Ovary (tissue), 9 donors: Measurements from ENCODE around the gene C13orf46. TPM values are rescaled to one million over a fixed set of nuclear protein-coding genes. Genes with fewer than 3 reads are reported as not detected.

Experiments
- DNase-seq, 5 donors: peaks; one replicate each; pipeline ENCODE4 v3.0.0-alpha.2; 2019 to 2020
- H3K27ac ChIP-seq, 2 donors: fragments of 200-600 bp; one replicate each; pipeline versions ENCODE4 v1.5.1 to v1.8.0; 2019 to 2022
- H3K27me3 ChIP-seq: fragments of 200-600 bp; one replicate; pipeline ENCODE4 v1.8.0; 2022
- H3K36me3 ChIP-seq: fragments of 200-600 bp; sonication (generic); one replicate; pipeline ENCODE4 v1.5.1; 2019
- H3K4me1 ChIP-seq: one replicate; pipeline ENCODE4 v1.8.1; 2013; ENCODE audit warnings: mild to moderate bottlenecking, moderate library complexity; ENCODE audit not compliant: insufficient read depth
- H3K4me3 ChIP-seq: fragments of 200-600 bp; sonication (generic); one replicate; pipeline ENCODE4 v1.5.1; 2017
- H3K9me3 ChIP-seq, 2 donors: fragments of 200-600 bp in 1 of 2; sonication (generic) in 1 of 2; one replicate each; pipeline versions ENCODE4 v1.5.1 to v1.8.1; 2013 to 2019; ENCODE audit warnings: mild to moderate bottlenecking in 1 of 2, moderate library complexity in 1 of 2
- EP300 ChIP-seq: sonication (generic); formaldehyde crosslinking; IDR thresholded peaks from one replicate; pipeline ENCODE4 v1.6.1; 2017; ENCODE audit warnings: antibody characterized with exemption
- POLR2A ChIP-seq: fragments of 450-650 bp; IDR thresholded peaks from one replicate; pipeline ENCODE4 v1.6.1; 2017; ENCODE audit warnings: antibody characterized with exemption, mild to moderate bottlenecking, moderate library complexity
- WGBS, 3 donors: extraction: QIAGEN DNeasy Blood & Tissue Kit in 1 of 3; methylation state at CpG; one replicate each; pipeline versions ENCODE4 v1.1.5 to v1.1.7; 2013 to 2017; 5-methylcytosine and 5-hydroxymethylcytosine counted together
- intact Hi-C, 4 donors: fragments of 100-400 bp; cut with DNase I; formaldehyde crosslinking; loops; one replicate each; pipeline versions ENCODE4 v1.11.0 to v1.15.1; 2022 to 2023
- polyA plus RNA-seq, 2 donors: library from polyadenylated mRNA; stranded (reverse); fragments of 200-250 nt in 1 of 2; fragments of 350-450 nt in 1 of 2; fragmentation: Illumina TruSeq in 1 of 2; extraction: RNeasy Lipid Tissue Mini Kit (QIAGEN cat#74804) in 1 of 2; gene quantifications; one replicate each; pipeline ENCODE4 v1.2.3, GENCODE V29; 2013 to 2014
- total RNA-seq, 7 donors: library from RNA; depleted of rRNA in 2 of 7; stranded (reverse); fragments of >200 nt in 2 of 7; fragmentation: NEBNext Ultra II Directional in 3 of 7; extraction: Animal tissue kit (Norgen Biotek cat#: 25700) in 3 of 7; gene quantifications; one replicate each; pipeline versions ENCODE4 v1.1.0 to v1.2.4, GENCODE V29; 2016 to 2023
- TF ChIP-seq, protein P1 (sequence below), 3 donors: fragments of 450-650 bp in 2 of 3; fragments of 200-600 bp in 1 of 3; IDR thresholded peaks; one replicate each; pipeline versions ENCODE4 v1.5.1 to v1.8.0; 2016 to 2022; ENCODE audit warnings: antibody characterized with exemption in 3 of 3, mild to moderate bottlenecking in 1 of 3
- donor health status: DM: no; HTN: no; CAD: no; lungs with moderate emphysema.
- donor health status: DM: no; HTN: no; CAD: no.
- donor health status: Bipolar disorder and iron deficiency.
- donor health status: DM: yes; HTN: yes; CAD: no.
- donor health status: DM: no; HTN: no; CAD: no.
- donor health status: DM: yes; HTN: yes; CAD: no.

Gene C13orf46
- total and polyA plus RNA-seq, 9 donors = 0.05 to 2.0 (median 0.50) TPM; not detected in 2

- no peak overlapping the region for H3K27ac ChIP-seq
- no peaks in the 10 kb centered on the region for H3K36me3 ChIP-seq
- intact Hi-C loops = loop anchor here in 1 of 4 donors (5.0 kb wide), 1 partner anchor 51 kb away; no protein-coding TSS in a partner anchor
- H3K27me3 ChIP-seq = no peaks in the 10 kb centered on the region
- H3K4me1 ChIP-seq = no peaks in the 10 kb centered on the region
- WGBS, 3 donors = 94 to 98% (median 96%) methylated on average over 23 of the region's 23 CpGs
- DNase-seq = no peak
- TF ChIP-seq, protein P1, sequence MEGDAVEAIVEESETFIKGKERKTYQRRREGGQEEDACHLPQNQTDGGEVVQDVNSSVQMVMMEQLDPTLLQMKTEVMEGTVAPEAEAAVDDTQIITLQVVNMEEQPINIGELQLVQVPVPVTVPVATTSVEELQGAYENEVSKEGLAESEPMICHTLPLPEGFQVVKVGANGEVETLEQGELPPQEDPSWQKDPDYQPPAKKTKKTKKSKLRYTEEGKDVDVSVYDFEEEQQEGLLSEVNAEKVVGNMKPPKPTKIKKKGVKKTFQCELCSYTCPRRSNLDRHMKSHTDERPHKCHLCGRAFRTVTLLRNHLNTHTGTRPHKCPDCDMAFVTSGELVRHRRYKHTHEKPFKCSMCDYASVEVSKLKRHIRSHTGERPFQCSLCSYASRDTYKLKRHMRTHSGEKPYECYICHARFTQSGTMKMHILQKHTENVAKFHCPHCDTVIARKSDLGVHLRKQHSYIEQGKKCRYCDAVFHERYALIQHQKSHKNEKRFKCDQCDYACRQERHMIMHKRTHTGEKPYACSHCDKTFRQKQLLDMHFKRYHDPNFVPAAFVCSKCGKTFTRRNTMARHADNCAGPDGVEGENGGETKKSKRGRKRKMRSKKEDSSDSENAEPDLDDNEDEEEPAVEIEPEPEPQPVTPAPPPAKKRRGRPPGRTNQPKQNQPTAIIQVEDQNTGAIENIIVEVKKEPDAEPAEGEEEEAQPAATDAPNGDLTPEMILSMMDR (IDR thresholded peaks at IDR 0.05) = no peak
- TF ChIP-seq EP300 (no peak), POLR2A (no peak)
- no peak overlapping the region for H3K4me3 ChIP-seq
- H3K9me3 ChIP-seq = no peaks in the 10 kb centered on the region
Observed at GRCh38 chr13:114017966-114018365, 44.1 kb upstream of the C13orf46 start.

DNA sequence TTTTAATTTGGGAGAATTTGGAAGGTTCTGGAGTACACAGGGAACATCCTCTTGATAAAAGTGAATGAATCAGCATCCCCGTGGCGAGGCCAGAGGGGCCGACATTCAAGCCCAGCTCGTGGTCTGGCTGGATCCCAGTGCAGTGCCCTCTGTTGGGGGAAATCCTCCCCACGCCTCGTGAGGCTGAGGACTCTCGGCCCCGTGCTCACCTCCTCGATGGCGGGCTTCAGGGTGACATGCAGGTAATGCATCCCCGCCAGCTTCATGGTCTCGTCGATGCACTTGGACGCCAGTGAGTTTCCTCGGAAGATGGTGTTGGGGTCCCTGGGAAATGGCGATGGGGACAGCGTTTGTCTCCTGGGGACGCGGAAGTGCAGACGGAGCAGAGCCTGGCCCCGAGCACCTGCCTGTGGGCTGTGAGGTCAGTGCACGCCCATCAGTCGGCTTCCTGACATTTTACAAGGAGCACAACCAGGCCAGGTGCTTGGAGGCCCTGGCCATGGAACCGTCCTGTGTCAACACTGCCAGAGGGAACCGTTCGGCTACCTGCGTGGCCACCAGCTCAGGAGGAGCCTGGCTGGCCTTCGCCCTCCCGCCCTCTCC lies 43.3 kb upstream of the C13orf46 start:
- no peaks in the 10 kb centered on the region for H3K36me3 ChIP-seq
- H3K4me3 ChIP-seq = no peak overlapping the region
- no peak for TF ChIP-seq POLR2A
- TF ChIP-seq, protein P1 (IDR thresholded peaks at IDR 0.05) = no peak
- TF ChIP-seq EP300 = no peak
- no peaks in the 10 kb centered on the region for H3K27me3 ChIP-seq
- no peaks in the 10 kb centered on the region for H3K4me1 ChIP-seq
- no peaks in the 10 kb centered on the region for H3K9me3 ChIP-seq
- DNase-seq = no peak
- WGBS, 3 donors = 81 to 82% (median 82%) methylated on average over 29 of the region's 29 CpGs
- intact Hi-C loops = loop anchor here in 1 of 4 donors (5.0 kb wide), 1 partner anchor 50 kb away; no protein-coding TSS in a partner anchor
- H3K27ac ChIP-seq = no peak overlapping the region

- intact Hi-C loops = loop anchor here in 1 of 4 donors (5.0 kb wide), 1 partner anchor 49 kb away; no protein-coding TSS in a partner anchor
- WGBS, 3 donors = 90 to 96% (median 92%) methylated on average over 30 of the region's 30 CpGs
- TF ChIP-seq POLR2A (no peak), EP300 (no peak)
- TF ChIP-seq, protein P1 (IDR thresholded peaks at IDR 0.05) = no peak
- Histone ChIP-seq H3K36me3 (no peaks in the 10 kb centered on the region), H3K27ac (no peak overlapping the region), H3K4me1 (no peaks in the 10 kb centered on the region), H3K27me3 (no peaks in the 10 kb centered on the region), H3K9me3 (no peaks in the 10 kb centered on the region), H3K4me3 (no peak overlapping the region)
- DNase-seq = no peak
Observed at GRCh38 chr13:114016321-114017027, 42.6 kb upstream of the C13orf46 start.

GRCh38 chr13:114015969-114016295 lies 42.1 kb upstream of the C13orf46 start:
- DNase-seq = no peak
- Histone ChIP-seq H3K9me3 (no peaks in the 10 kb centered on the region), H3K36me3 (no peaks in the 10 kb centered on the region), H3K27me3 (no peaks in the 10 kb centered on the region), H3K4me1 (no peaks in the 10 kb centered on the region), H3K27ac (no peak overlapping the region), H3K4me3 (no peak overlapping the region)
- TF ChIP-seq EP300 (no peak), POLR2A (no peak)
- TF ChIP-seq, protein P1 (IDR thresholded peaks at IDR 0.05) = no peak
- 85 to 92% (median 90%) methylated on average over 11 of the region's 11 CpGs for WGBS, 3 donors
- intact Hi-C loops = loop anchor here in 1 of 4 donors (5.0 kb wide), 1 partner anchor 49 kb away; no protein-coding TSS in a partner anchor
